Neural progenitor cell (in vitro differentiated cells): ENCODE results near the gene KATNAL1. TPM values are rescaled to one million over a fixed set of nuclear protein-coding genes. Genes with fewer than 3 reads are reported as not detected.

Experiments used
- DNase-seq: peaks from one replicate; pipeline ENCODE4 v3.0.0-alpha.2; 2016; ENCODE audit warnings: low spot score
- H2AFZ ChIP-seq: fragments of 200-600 bp; sonication (generic); replicated peaks from 2 replicates; pipeline ENCODE4 v1.6.1; 2016; ENCODE audit warnings: antibody characterized with exemption
- H3F3A ChIP-seq: fragments of 200-600 bp; sonication (generic); 2 replicates; pipeline ENCODE4 v1.6.1; 2016; ENCODE audit warnings: antibody characterized with exemption, low read depth
- H3K27ac ChIP-seq: fragments of 200-600 bp; sonication (generic); 2 replicates; pipeline ENCODE4 v1.5.1; 2016; ENCODE audit warnings: mild to moderate bottlenecking
- H3K27me3 ChIP-seq: fragments of 200-600 bp; sonication (generic); 2 replicates; pipeline ENCODE4 v1.6.1; 2016; ENCODE audit warnings: mild to moderate bottlenecking, moderate library complexity
- H3K36me3 ChIP-seq: fragments of 200-600 bp; sonication (generic); 2 replicates; pipeline ENCODE4 v1.5.1; 2016
- H3K4me1 ChIP-seq: fragments of 200-600 bp; sonication (generic); 2 replicates; pipeline ENCODE4 v1.6.1; 2016; ENCODE audit warnings: mixed run types
- H3K4me2 ChIP-seq: fragments of 200-600 bp; sonication (generic); 2 replicates; pipeline ENCODE4 v1.6.1; 2016
- H3K4me3 ChIP-seq: fragments of 200-600 bp; sonication (generic); 2 replicates; pipeline ENCODE4 v1.5.1; 2016
- H3K79me2 ChIP-seq: fragments of 200-600 bp; sonication (generic); 2 replicates; pipeline ENCODE4 v1.6.1; 2016; ENCODE audit warnings: low read depth
- H3K9ac ChIP-seq: fragments of 200-600 bp; sonication (generic); 2 replicates; pipeline ENCODE4 v1.6.1; 2016
- H3K9me3 ChIP-seq: fragments of 200-600 bp; sonication (generic); 2 replicates; pipeline ENCODE4 v1.5.1; 2016; ENCODE audit warnings: low read depth
- H4K20me1 ChIP-seq: fragments of 200-600 bp; sonication (generic); 2 replicates; pipeline ENCODE4 v1.6.1; 2016; ENCODE audit warnings: low read depth
- H3K27ac Mint-ChIP-seq: 3 replicates; pipeline ENCODE4 v1.8.0; 2021; ENCODE audit warnings: mixed read lengths
- H3K27me3 Mint-ChIP-seq: 2 replicates; pipeline ENCODE4 v1.8.0; 2022; ENCODE audit warnings: low read depth, mild to moderate bottlenecking, inconsistent platforms, moderate library complexity, mixed read lengths; ENCODE audit not compliant: insufficient read depth
- H3K36me3 Mint-ChIP-seq: 3 replicates; pipeline ENCODE4 v1.8.0; 2021; ENCODE audit warnings: mixed read lengths
- H3K4me1 Mint-ChIP-seq: 3 replicates; pipeline ENCODE4 v1.8.0; 2021; ENCODE audit warnings: mixed read lengths
- H3K4me3 Mint-ChIP-seq: 3 replicates; pipeline ENCODE4 v1.8.0; 2021; ENCODE audit warnings: mild to moderate bottlenecking, moderate library complexity, mixed read lengths
- H3K9me3 Mint-ChIP-seq: 3 replicates; pipeline ENCODE4 v1.8.0; 2020; ENCODE audit warnings: mixed read lengths
- EZH2 ChIP-seq: fragments of 200-600 bp; sonication (generic); IDR thresholded peaks from 2 replicates; pipeline ENCODE4 v1.6.1; 2017; ENCODE audit warnings: antibody characterized with exemption, mild to moderate bottlenecking, moderate library complexity
- EZH2phosphoT487 ChIP-seq: fragments of 200-600 bp; sonication (generic); IDR thresholded peaks from 2 replicates; pipeline ENCODE4 v1.6.1; 2017; ENCODE audit warnings: antibody characterized with exemption
- total RNA-seq: library from RNA; depleted of rRNA; stranded (reverse); fragments of >200 nt; gene quantifications from 2 replicates; pipeline ENCODE4 v1.2.3, GENCODE V29; 2015; ENCODE audit warnings: low replicate concordance
- TF ChIP-seq, protein P1 (sequence below): fragments of 200-600 bp; sonication (generic); IDR thresholded peaks from 2 replicates; pipeline ENCODE4 v1.5.1; 2017; ENCODE audit warnings: antibody characterized with exemption, mild to moderate bottlenecking

KATNAL1 gene
- total RNA-seq, 1 donor from 2014 or later: 33.6 TPM

DNA sequence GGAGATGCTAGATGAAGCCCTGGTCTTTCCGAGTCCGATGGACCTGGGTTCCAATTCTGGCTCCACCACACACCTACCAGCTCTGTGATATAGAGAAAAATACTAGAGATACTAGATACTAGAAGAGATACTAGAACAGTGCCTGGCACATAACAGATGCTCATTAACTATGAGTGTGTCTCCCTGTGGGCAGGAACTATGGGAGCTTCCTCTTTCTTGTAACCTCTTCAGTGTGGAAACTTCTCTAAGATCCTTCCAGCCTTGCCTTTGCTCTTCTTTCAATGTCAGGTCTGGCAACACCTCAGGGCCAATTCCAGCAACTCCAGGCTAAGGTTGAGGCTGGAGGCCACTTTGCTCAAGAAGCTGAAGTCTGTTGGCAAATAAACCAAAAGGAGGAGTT lies 143.9 kb downstream of the KATNAL1 start:
- no peak overlapping the region for H3K4me2 ChIP-seq
- H3K79me2 ChIP-seq: no peaks in the 10 kb centered on the region
- Mint-ChIP-seq H3K27me3 (peaks cover 3% of the 10 kb centered on the region), H3K36me3 (peaks cover 2% of the 10 kb centered on the region), H3K27ac (no peak overlapping the region), H3K4me3 (no peak overlapping the region), H3K9me3 (peaks cover 17% of the 10 kb centered on the region), H3K4me1 (peaks cover 39% of the 10 kb centered on the region)
- no peak for TF ChIP-seq EZH2phosphoT487
- TF ChIP-seq, protein P1, sequence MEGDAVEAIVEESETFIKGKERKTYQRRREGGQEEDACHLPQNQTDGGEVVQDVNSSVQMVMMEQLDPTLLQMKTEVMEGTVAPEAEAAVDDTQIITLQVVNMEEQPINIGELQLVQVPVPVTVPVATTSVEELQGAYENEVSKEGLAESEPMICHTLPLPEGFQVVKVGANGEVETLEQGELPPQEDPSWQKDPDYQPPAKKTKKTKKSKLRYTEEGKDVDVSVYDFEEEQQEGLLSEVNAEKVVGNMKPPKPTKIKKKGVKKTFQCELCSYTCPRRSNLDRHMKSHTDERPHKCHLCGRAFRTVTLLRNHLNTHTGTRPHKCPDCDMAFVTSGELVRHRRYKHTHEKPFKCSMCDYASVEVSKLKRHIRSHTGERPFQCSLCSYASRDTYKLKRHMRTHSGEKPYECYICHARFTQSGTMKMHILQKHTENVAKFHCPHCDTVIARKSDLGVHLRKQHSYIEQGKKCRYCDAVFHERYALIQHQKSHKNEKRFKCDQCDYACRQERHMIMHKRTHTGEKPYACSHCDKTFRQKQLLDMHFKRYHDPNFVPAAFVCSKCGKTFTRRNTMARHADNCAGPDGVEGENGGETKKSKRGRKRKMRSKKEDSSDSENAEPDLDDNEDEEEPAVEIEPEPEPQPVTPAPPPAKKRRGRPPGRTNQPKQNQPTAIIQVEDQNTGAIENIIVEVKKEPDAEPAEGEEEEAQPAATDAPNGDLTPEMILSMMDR: no peak
- TF ChIP-seq EZH2: no peak
- no peak overlapping the region for H3K4me3 ChIP-seq
- no peaks in the 10 kb centered on the region for H3K27me3 ChIP-seq
- H2AFZ ChIP-seq: no peak overlapping the region
- H4K20me1 ChIP-seq: no peaks in the 10 kb centered on the region
- H3K9ac ChIP-seq: no peak overlapping the region
- H3K4me1 ChIP-seq: peaks cover 12% of the 10 kb centered on the region
- no peak overlapping the region for H3K27ac ChIP-seq
- no peaks in the 10 kb centered on the region for H3K36me3 ChIP-seq
- DNase-seq: no peak
- H3K9me3 ChIP-seq: no peaks in the 10 kb centered on the region
- no peaks in the 10 kb centered on the region for H3F3A ChIP-seq

DNA sequence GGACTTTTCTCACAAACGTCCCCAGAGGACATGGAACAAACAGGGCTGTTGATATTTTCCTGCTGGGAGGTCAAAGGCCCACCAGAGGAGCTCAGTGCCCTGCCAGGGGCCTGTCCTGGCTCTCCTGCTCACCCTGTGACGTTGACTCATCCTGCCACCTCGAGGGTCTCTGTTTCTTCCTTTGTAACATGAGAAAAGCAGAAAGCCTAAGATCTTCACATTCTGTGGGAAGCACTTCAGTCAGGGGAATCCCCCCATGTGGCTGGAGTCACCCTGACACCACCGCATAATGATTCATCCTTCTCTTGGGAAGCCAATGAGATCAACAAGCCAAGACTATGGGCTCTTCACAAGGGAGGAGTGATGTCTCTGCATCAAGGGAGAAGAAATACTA lies 147.9 kb downstream of the KATNAL1 start:
- H3K27me3 Mint-ChIP-seq: peaks cover 11% of the 10 kb centered on the region
- Histone ChIP-seq H3F3A (no peaks in the 10 kb centered on the region), H4K20me1 (no peaks in the 10 kb centered on the region), H3K4me3 (no peak overlapping the region), H3K9me3 (no peaks in the 10 kb centered on the region), H3K27ac (no peak overlapping the region), H3K9ac (no peak overlapping the region), H3K27me3 (no peaks in the 10 kb centered on the region), H3K4me1 (no peaks in the 10 kb centered on the region), H3K79me2 (no peaks in the 10 kb centered on the region), H2AFZ (no peak overlapping the region), H3K36me3 (no peaks in the 10 kb centered on the region), H3K4me2 (no peak overlapping the region)
- TF ChIP-seq EZH2phosphoT487: no peak
- TF ChIP-seq, protein P1: no peak
- no peak for TF ChIP-seq EZH2
- H3K9me3 Mint-ChIP-seq: peaks cover 26% of the 10 kb centered on the region
- H3K4me3 Mint-ChIP-seq: no peak overlapping the region
- peaks cover 35% of the 10 kb centered on the region for H3K4me1 Mint-ChIP-seq
- DNase-seq: no peak
- H3K36me3 Mint-ChIP-seq: peaks cover 2% of the 10 kb centered on the region
- no peak overlapping the region for H3K27ac Mint-ChIP-seq

DNA sequence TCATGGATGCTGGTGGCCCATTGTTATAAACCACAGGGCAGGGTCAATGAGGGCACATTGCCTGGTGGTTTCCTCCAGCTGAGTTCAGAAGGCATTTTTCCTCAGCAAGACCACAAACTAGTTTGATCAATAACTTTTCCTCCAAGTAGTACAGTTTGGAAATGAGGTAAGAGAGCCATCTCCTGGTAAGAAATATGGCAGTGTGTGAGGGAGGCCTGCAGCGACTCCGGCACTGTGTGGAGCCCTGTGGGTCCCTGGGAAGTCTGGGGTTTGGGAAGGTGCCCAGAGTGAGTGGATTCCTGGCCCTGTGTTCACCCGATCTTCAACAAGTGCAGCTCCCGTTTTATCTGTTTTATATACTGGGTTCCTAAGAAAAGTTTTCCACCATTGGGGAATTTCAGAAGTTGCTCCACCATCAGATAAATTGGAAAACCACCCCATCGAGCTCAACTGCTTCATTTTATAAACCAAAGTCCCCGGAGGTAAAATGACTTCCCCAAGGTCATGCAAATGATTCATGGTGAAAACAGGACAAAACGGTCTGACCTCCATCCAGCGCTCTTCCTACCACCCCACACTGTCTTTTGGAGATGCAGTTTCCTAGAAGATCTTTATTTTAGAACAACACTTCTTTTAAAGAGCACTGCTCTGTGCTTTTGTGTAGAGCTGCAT lies 148.4 kb downstream of the KATNAL1 start:
- Mint-ChIP-seq H3K27ac (no peak overlapping the region), H3K4me1 (peaks cover 36% of the 10 kb centered on the region), H3K36me3 (peaks cover 2% of the 10 kb centered on the region), H3K9me3 (peaks cover 29% of the 10 kb centered on the region), H3K27me3 (peaks cover 8% of the 10 kb centered on the region), H3K4me3 (peak overlapping the region; percentile 27)
- Histone ChIP-seq H3K27ac (no peak overlapping the region), H3K4me2 (no peak overlapping the region), H3K9ac (no peak overlapping the region), H3K79me2 (no peaks in the 10 kb centered on the region), H3K4me1 (no peaks in the 10 kb centered on the region), H3F3A (no peaks in the 10 kb centered on the region), H3K9me3 (no peaks in the 10 kb centered on the region), H3K4me3 (no peak overlapping the region), H3K27me3 (no peaks in the 10 kb centered on the region), H2AFZ (no peak overlapping the region), H4K20me1 (no peaks in the 10 kb centered on the region), H3K36me3 (no peaks in the 10 kb centered on the region)
- TF ChIP-seq EZH2phosphoT487 (no peak), EZH2 (no peak)
- TF ChIP-seq, protein P1: no peak
- DNase-seq: no peak
